Measurements from ENCODE around the gene IREB2. TPM values are rescaled to one million over a fixed set of nuclear protein-coding genes. Genes with fewer than 3 reads are reported as not detected.

IREB2 gene
- total RNA-seq, 1 experiment from 2014 or later, result 6.5 TPM

DNA sequence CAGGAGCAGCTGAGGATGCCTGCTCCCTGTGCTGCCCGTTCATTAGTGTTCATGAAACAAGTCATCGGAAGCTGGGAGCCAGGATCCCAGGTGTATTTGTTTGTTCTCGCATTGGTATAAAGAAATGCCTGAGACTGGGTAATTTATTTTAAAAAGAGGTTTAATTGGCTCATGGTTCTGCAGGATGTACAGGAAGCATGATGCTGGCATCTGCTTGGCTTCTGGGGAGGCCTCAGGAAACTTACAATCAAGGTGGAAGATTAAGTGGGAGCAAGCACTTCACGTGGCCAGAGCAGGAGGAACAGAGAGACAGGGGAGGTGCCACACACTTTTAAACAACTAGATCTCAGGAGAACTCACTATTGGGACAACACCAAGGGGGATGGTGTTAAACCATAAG is 63.8 kb downstream of the IREB2 start:
- intact Hi-C loops (cut with micrococcal nuclease), result no loop called here
- Histone ChIP-seq H3K36me3 (ENCODE audit: low read depth, low read length) (peaks cover 34% of the 10 kb centered on the region), H3K4me1 (ENCODE audit: insufficient read depth, low read length) (no peaks in the 10 kb centered on the region), H4K20me1 (ENCODE audit: low read length) (no peaks in the 10 kb centered on the region), H3K4me2 (ENCODE audit: low read length) (no peak overlapping the region), H3K9me3 (ENCODE audit: low read length) (no peaks in the 10 kb centered on the region), H3K79me2 (ENCODE audit: low read length) (no peaks in the 10 kb centered on the region), H3F3A (ENCODE audit: low read length, unreplicated experiment) (no peaks in the 10 kb centered on the region), H2AFZ (ENCODE audit: low read length) (no peak overlapping the region), H3K4me3 (ENCODE audit: low read length) (no peak overlapping the region), H3K27me3 (ENCODE audit: low read length) (no peaks in the 10 kb centered on the region), H3K9me2 (replicated peaks; ENCODE audit: low read length) (no peaks in the 10 kb centered on the region), H3K27ac (ENCODE audit: low read length) (no peak overlapping the region), H3K9ac (ENCODE audit: low read length) (no peak overlapping the region)
- ATAC-seq (no peak), DNase-seq (no peak)
- no peak for TF ChIP-seq EZH2 (IDR thresholded peaks at IDR 0.05; ENCODE audit: low read length, unreplicated experiment)
- TF ChIP-seq, protein P1, sequence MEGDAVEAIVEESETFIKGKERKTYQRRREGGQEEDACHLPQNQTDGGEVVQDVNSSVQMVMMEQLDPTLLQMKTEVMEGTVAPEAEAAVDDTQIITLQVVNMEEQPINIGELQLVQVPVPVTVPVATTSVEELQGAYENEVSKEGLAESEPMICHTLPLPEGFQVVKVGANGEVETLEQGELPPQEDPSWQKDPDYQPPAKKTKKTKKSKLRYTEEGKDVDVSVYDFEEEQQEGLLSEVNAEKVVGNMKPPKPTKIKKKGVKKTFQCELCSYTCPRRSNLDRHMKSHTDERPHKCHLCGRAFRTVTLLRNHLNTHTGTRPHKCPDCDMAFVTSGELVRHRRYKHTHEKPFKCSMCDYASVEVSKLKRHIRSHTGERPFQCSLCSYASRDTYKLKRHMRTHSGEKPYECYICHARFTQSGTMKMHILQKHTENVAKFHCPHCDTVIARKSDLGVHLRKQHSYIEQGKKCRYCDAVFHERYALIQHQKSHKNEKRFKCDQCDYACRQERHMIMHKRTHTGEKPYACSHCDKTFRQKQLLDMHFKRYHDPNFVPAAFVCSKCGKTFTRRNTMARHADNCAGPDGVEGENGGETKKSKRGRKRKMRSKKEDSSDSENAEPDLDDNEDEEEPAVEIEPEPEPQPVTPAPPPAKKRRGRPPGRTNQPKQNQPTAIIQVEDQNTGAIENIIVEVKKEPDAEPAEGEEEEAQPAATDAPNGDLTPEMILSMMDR (conservative IDR thresholded peaks at IDR 0.05; ENCODE audit: low read depth, low read length), result no peak
- no peak for TF ChIP-seq EZH2phosphoT487 (IDR thresholded peaks at IDR 0.05; ENCODE audit: borderline replicate concordance, low read length)
- ChIA-PET POLR2A (ENCODE audit: unreplicated experiment) (no interaction called here), CTCF (no interaction called here)
- no TSS peak for BruUV-seq (replicated peaks)

DNA sequence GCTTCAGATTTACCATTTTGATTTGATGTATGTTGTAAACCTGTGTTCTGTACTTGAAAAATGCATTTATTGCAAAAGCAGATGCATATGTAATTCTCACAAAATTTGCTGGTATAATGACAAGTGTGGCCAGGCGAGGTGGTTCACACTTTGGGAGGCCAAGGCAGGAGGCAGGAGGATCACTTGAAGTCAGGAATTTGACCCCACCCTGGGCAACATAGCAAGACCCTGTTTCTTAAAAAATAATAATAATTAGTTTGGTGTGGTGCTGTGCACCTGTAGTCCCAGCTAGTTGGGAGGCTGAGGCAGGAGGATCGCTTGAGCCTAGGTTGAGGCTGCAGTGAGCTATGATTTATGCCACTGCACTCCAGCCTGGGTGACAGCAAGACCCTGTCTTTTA is 64.6 kb downstream of the IREB2 start:
- intact Hi-C loops (cut with micrococcal nuclease), result no loop called here
- no peaks in the 10 kb centered on the region for H3K79me2 ChIP-seq (ENCODE audit: low read length)
- no peaks in the 10 kb centered on the region for H3K9me3 ChIP-seq (ENCODE audit: low read length)
- no peak overlapping the region for H2AFZ ChIP-seq (ENCODE audit: low read length)
- ATAC-seq (no peak), DNase-seq (no peak)
- H3K4me2 ChIP-seq (ENCODE audit: low read length), result no peak overlapping the region
- no peaks in the 10 kb centered on the region for H4K20me1 ChIP-seq (ENCODE audit: low read length)
- TF ChIP-seq EZH2phosphoT487 (IDR thresholded peaks at IDR 0.05; ENCODE audit: borderline replicate concordance, low read length) (no peak), EZH2 (IDR thresholded peaks at IDR 0.05; ENCODE audit: low read length, unreplicated experiment) (no peak)
- TF ChIP-seq, protein P1 (conservative IDR thresholded peaks at IDR 0.05; ENCODE audit: low read depth, low read length), result no peak
- H3K4me1 ChIP-seq (ENCODE audit: insufficient read depth, low read length), result no peaks in the 10 kb centered on the region
- H3K27me3 ChIP-seq (ENCODE audit: low read length), result no peaks in the 10 kb centered on the region
- H3K9me2 ChIP-seq (replicated peaks; ENCODE audit: low read length), result no peaks in the 10 kb centered on the region
- peaks cover 28% of the 10 kb centered on the region for H3K36me3 ChIP-seq (ENCODE audit: low read depth, low read length)
- no peak overlapping the region for H3K27ac ChIP-seq (ENCODE audit: low read length)
- H3K9ac ChIP-seq (ENCODE audit: low read length), result no peak overlapping the region
- ChIA-PET POLR2A (ENCODE audit: unreplicated experiment) (no interaction called here), CTCF (no interaction called here)
- H3K4me3 ChIP-seq (ENCODE audit: low read length), result no peak overlapping the region
- no TSS peak for BruUV-seq (replicated peaks)
- no peaks in the 10 kb centered on the region for H3F3A ChIP-seq (ENCODE audit: low read length, unreplicated experiment)

DNA sequence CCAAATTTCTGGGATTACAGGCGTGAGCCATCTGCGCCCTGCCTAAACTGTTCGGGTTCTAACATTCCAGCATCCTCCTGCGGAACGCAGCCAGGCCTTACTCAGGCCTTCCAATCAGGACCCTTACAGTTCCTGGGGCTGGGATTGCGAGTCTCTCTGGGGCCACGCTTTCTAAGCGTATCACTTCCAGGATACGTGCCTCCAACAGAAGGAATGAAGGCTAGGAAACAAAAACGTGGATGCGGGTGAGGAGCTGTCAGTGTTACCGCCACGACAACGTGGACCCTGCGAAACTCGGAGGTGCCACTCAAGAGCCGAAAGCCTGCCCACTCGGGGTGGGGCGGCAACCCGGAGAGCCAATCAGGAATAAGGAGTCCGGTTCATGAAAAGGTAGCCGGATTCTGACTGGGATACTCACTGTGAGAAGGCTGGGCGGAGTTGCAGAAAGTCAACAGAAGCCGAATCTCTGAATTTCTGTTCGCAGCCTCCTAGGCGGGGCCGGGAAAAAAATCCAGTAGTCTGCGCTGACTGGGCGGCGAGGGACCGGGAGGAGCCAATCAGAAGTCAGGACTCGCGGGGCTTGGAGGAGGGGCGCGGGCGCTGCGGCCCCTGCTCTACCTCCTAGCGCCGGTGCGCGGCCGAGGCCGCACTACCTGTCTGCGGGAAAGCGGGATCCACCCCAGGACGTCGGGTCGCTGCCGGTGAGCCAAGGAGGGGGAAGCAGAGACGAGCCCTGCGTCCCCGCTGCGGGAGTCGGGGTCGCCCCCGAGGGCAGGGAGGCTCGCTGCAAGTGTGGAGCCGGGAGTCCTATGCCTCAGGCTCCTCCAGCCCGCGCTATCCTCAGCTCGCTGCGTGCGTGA is 69.2 kb downstream of the IREB2 start, which contains the start of gene HYKK:
Gene HYKK, plus strand, starts transcription at position 607 of the 860 bp plus-strand sequence. CDS start 5,512 bp downstream, outside the sequence.
- peak; percentile 95 for ATAC-seq
- H3K4me2 ChIP-seq (ENCODE audit: low read length), result peak within 1 kb of the TSS; percentile 93
- no peaks in the 10 kb centered on the region for H3K79me2 ChIP-seq (ENCODE audit: low read length)
- TF ChIP-seq, protein P1 (conservative IDR thresholded peaks at IDR 0.05; ENCODE audit: low read depth, low read length), result no peak
- TF ChIP-seq EZH2 (IDR thresholded peaks at IDR 0.05; ENCODE audit: low read length, unreplicated experiment) (no peak), EZH2phosphoT487 (IDR thresholded peaks at IDR 0.05; ENCODE audit: borderline replicate concordance, low read length) (no peak)
- peaks cover 5% of the 10 kb centered on the region; the same call in 1 of the 2 replicates for H3K4me1 ChIP-seq (ENCODE audit: insufficient read depth, low read length)
- H3K9me2 ChIP-seq (replicated peaks; ENCODE audit: low read length), result no peaks in the 10 kb centered on the region
- H2AFZ ChIP-seq (ENCODE audit: low read length), result peak within 1 kb of the TSS; percentile 96
- peak within 1 kb of the TSS; percentile 16; the same call in 1 of the 2 replicates for H3K27ac ChIP-seq (ENCODE audit: low read length)
- peak within 1 kb of the TSS; percentile 65 for H3K9ac ChIP-seq (ENCODE audit: low read length)
- peak; percentile 98 for DNase-seq
- no peaks in the 10 kb centered on the region for H3K9me3 ChIP-seq (ENCODE audit: low read length)
- H3K27me3 ChIP-seq (ENCODE audit: low read length), result no peaks in the 10 kb centered on the region
- no peaks in the 10 kb centered on the region for H3F3A ChIP-seq (ENCODE audit: low read length, unreplicated experiment)
- BruUV-seq (replicated peaks), result no TSS peak
- POLR2A ChIA-PET (ENCODE audit: unreplicated experiment), result interaction anchor here (1.2 kb wide), 1 partner anchor 58 kb away, joined by 5 read pairs; the partner anchor contains the start of gene CHRNA5
- CTCF ChIA-PET, result interaction anchor here (0.6 kb wide), 1 partner anchor 25 kb away, joined by 4 read pairs; no protein-coding TSS in a partner anchor
- peak within 1 kb of the TSS; percentile 76 for H3K4me3 ChIP-seq (ENCODE audit: low read length)
- intact Hi-C loops (cut with micrococcal nuclease), result loop anchor here (5.0 kb wide), 1 partner anchor 35 kb away; the partner anchor contains the start of gene PSMA4
- no peaks in the 10 kb centered on the region for H4K20me1 ChIP-seq (ENCODE audit: low read length)
- H3K36me3 ChIP-seq (ENCODE audit: low read depth, low read length), result no peaks in the 10 kb centered on the region
